ENCODE results near the gene FNDC4.

Gene FNDC4

GRCh38 chr2:27492557-27492956 is 2.4 kb downstream of the FNDC4 start:
- intact Hi-C loops (cut with DNase I; ENCODE audit: low total_unique reads): loop anchor here (10.0 kb wide), 1 partner anchor 92 kb away; the partner anchor contains the start of gene ZNF512
- peaks cover 0 to 4% (median 0%) of the 10 kb centered on the region in 3 donors for H3K36me3 ChIP-seq
- no peak for TF ChIP-seq CTCF (IDR thresholded peaks at IDR 0.05)

GRCh38 chr2:27489498-27490397 is 5.3 kb downstream of the FNDC4 start, which contains the start of gene IFT172:
TSS of gene IFT172 (minus strand) at chr2:27489743. CDS start at chr2:27489653, 90 bp downstream.
- H3K36me3 ChIP-seq: peaks cover 0 to 14% (median under 1%) of the 10 kb centered on the region in 3 donors
- H3K27me3 ChIP-seq: no peaks in the 10 kb centered on the region
- H3K9me3 ChIP-seq: no peaks in the 10 kb centered on the region
- peaks cover 0 to 23% (median 15%) of the 10 kb centered on the region in 4 donors for H3K4me1 ChIP-seq
- DNase-seq: peak; percentile 99
- no peak for TF ChIP-seq CTCF (IDR thresholded peaks at IDR 0.05)
- peak within 1 kb of the TSS; percentile 60 to 64 for H3K4me3 ChIP-seq
- H3K27ac ChIP-seq: peak within 1 kb of the TSS; percentile 64 to 76
- intact Hi-C loops (cut with DNase I; ENCODE audit: low total_unique reads): loop anchor here (10.0 kb wide), 1 partner anchor 95 kb away; the partner anchor contains the start of gene ZNF512

More at GRCh38 chr2:27492557-27492956, 2.4 kb downstream of the FNDC4 start:
- peaks cover 0 to 6% of the 10 kb centered on the region in 2 donors for H3K27me3 ChIP-seq
- peaks cover 0 to 30% (median 18%) of the 10 kb centered on the region in 4 donors for H3K4me1 ChIP-seq
- H3K27ac ChIP-seq: no peak overlapping the region
- H3K9me3 ChIP-seq: no peaks in the 10 kb centered on the region
- no peak for DNase-seq
- H3K4me3 ChIP-seq: no peak overlapping the region

- peaks cover 0 to 20% (median 3%) of the 10 kb centered on the region in 3 donors for H3K36me3 ChIP-seq
- H3K27me3 ChIP-seq: no peaks in the 10 kb centered on the region
- intact Hi-C loops (cut with DNase I; ENCODE audit: low total_unique reads): no loop called here
- no peak for TF ChIP-seq CTCF (IDR thresholded peaks at IDR 0.05)
- peak overlapping the region; percentile 64 to 76 for H3K27ac ChIP-seq
- no peaks in the 10 kb centered on the region for H3K9me3 ChIP-seq
- H3K4me1 ChIP-seq: peaks cover 0 to 19% (median 12%) of the 10 kb centered on the region in 4 donors
- DNase-seq: no peak
- H3K4me3 ChIP-seq: peak overlapping the region; percentile 60 to 64
These were observed 5.9 kb downstream of the FNDC4 start for GRCh38 chr2:27489118-27489497.

GRCh38 chr2:27485496-27485895 is 9.5 kb downstream of the FNDC4 start:
- peaks cover 23 to 52% (median 30%) of the 10 kb centered on the region in 3 donors for H3K36me3 ChIP-seq
- intact Hi-C loops (cut with DNase I; ENCODE audit: low total_unique reads): no loop called here

GRCh38 chr2:27471961-27472360 is 23.0 kb downstream of the FNDC4 start:
- DNase-seq: no peak
- Histone ChIP-seq H3K27me3 (no peaks in the 10 kb centered on the region), H3K4me1 (no peaks in the 10 kb centered on the region), H3K4me3 (no peak overlapping the region), H3K27ac (no peak overlapping the region), H3K9me3 (no peaks in the 10 kb centered on the region), H3K36me3 (peaks cover 38 to 89% (median 51%) of the 10 kb centered on the region in 3 donors)
- no peak for TF ChIP-seq CTCF (IDR thresholded peaks at IDR 0.05)
- intact Hi-C loops (cut with DNase I; ENCODE audit: low total_unique reads): no loop called here

More at GRCh38 chr2:27485496-27485895, 9.5 kb downstream of the FNDC4 start:
- no peaks in the 10 kb centered on the region for H3K9me3 ChIP-seq
- no peaks in the 10 kb centered on the region for H3K27me3 ChIP-seq
- no peak for TF ChIP-seq CTCF (IDR thresholded peaks at IDR 0.05)
- no peak for DNase-seq
- no peak overlapping the region for H3K27ac ChIP-seq
- peaks cover 0 to 19% (median 10%) of the 10 kb centered on the region in 4 donors for H3K4me1 ChIP-seq
- H3K4me3 ChIP-seq: no peak overlapping the region

Data from tibial artery (tissue), 4 donors.